DND-41 (cell line): ENCODE measurements around the gene EML1.

ENCODE experiments used
- ATAC-seq: fragments of 200-7000 bp; cut with Tn5 transposase; 3 replicates; pipeline ENCODE4 v1.9.1; 2021; ENCODE audit warnings: low read depth; ENCODE audit not compliant: insufficient read depth
- DNase-seq: peaks from one replicate; pipeline ENCODE4 v3.0.0-alpha.2; 2020
- H2AFZ ChIP-seq: 2 replicates; pipeline ENCODE4 v1.6.0; 2012; ENCODE audit warnings: low read depth, low read length
- H3K27ac ChIP-seq: 2 replicates; pipeline ENCODE4 v1.5.1; 2012; ENCODE audit warnings: low read length, inconsistent platforms
- H3K27me3 ChIP-seq: fragments of 200-600 bp; sonication (generic); 2 replicates; pipeline ENCODE4 v1.6.0; 2012; ENCODE audit warnings: low read length, mild to moderate bottlenecking, inconsistent platforms; ENCODE audit not compliant: insufficient read depth, poor library complexity
- H3K36me3 ChIP-seq: 2 replicates; pipeline ENCODE4 v1.5.1; 2012; ENCODE audit warnings: low read length, inconsistent platforms; ENCODE audit not compliant: insufficient read depth
- H3K4me1 ChIP-seq: 2 replicates; pipeline ENCODE4 v1.5.1; 2012; ENCODE audit warnings: mild to moderate bottlenecking, low read length; ENCODE audit not compliant: insufficient read depth
- H3K4me2 ChIP-seq: 2 replicates; pipeline ENCODE4 v1.6.0; 2012; ENCODE audit warnings: mild to moderate bottlenecking, moderate library complexity, low read length, inconsistent platforms; ENCODE audit not compliant: insufficient read depth
- H3K4me3 ChIP-seq, 2 experiments: fragments of 200-600 bp in 1 of 2; shearing (Covaris generic) in 1 of 2; 2 replicates each; pipeline ENCODE4 v1.5.1; 2012 to 2016; ENCODE audit warnings: inconsistent platforms in 2 of 2, low read length in 2 of 2, mild to moderate bottlenecking in 2 of 2, low read depth in 1 of 2, moderate library complexity in 1 of 2
- H3K79me2 ChIP-seq: 2 replicates; pipeline ENCODE4 v1.6.0; 2012; ENCODE audit warnings: low read length, inconsistent platforms; ENCODE audit not compliant: insufficient read depth
- H3K9ac ChIP-seq: 2 replicates; pipeline ENCODE4 v1.6.0; 2012; ENCODE audit warnings: low read depth, mild to moderate bottlenecking, inconsistent platforms, low read length, moderate library complexity
- H3K9me3 ChIP-seq: 2 replicates; pipeline ENCODE4 v1.5.1; 2012; ENCODE audit warnings: low read length, moderate library complexity, mild to moderate bottlenecking, inconsistent platforms; ENCODE audit not compliant: insufficient read depth, severe bottlenecking
- H4K20me1 ChIP-seq: 2 replicates; pipeline ENCODE4 v1.6.0; 2012; ENCODE audit warnings: low read length; ENCODE audit not compliant: insufficient read depth
- EZH2 ChIP-seq: IDR thresholded peaks from 3 replicates; pipeline ENCODE4 v1.6.1; 2012; ENCODE audit warnings: borderline replicate concordance, low read depth, mild to moderate bottlenecking, moderate library complexity, low read length, inconsistent platforms; ENCODE audit not compliant: severe bottlenecking
- TF ChIP-seq, protein P1 (sequence below): IDR thresholded peaks from 2 replicates; pipeline ENCODE4 v1.5.1; 2012; ENCODE audit warnings: borderline replicate concordance, low read length, moderate library complexity, mild to moderate bottlenecking; ENCODE audit not compliant: poor library complexity, severe bottlenecking; ENCODE audit errors: extremely low read depth

Gene EML1

GRCh38 chr14:99888149-99888548 lies 94.9 kb downstream of the EML1 start:
- no peaks in the 10 kb centered on the region for H3K36me3 ChIP-seq
- ATAC-seq (no peak), DNase-seq (no peak)
- peaks cover 30% of the 10 kb centered on the region for H3K27me3 ChIP-seq
- no peaks in the 10 kb centered on the region for H3K4me1 ChIP-seq
- H3K4me3 ChIP-seq, result no peak overlapping the region
- no peaks in the 10 kb centered on the region for H4K20me1 ChIP-seq
- H3K9me3 ChIP-seq, result no peaks in the 10 kb centered on the region
- H2AFZ ChIP-seq, result no peak overlapping the region
- no peaks in the 10 kb centered on the region for H3K79me2 ChIP-seq
- no peak overlapping the region for H3K4me2 ChIP-seq
- H3K9ac ChIP-seq, result no peak overlapping the region
- H3K27ac ChIP-seq, result no peak overlapping the region
- TF ChIP-seq, protein P1, sequence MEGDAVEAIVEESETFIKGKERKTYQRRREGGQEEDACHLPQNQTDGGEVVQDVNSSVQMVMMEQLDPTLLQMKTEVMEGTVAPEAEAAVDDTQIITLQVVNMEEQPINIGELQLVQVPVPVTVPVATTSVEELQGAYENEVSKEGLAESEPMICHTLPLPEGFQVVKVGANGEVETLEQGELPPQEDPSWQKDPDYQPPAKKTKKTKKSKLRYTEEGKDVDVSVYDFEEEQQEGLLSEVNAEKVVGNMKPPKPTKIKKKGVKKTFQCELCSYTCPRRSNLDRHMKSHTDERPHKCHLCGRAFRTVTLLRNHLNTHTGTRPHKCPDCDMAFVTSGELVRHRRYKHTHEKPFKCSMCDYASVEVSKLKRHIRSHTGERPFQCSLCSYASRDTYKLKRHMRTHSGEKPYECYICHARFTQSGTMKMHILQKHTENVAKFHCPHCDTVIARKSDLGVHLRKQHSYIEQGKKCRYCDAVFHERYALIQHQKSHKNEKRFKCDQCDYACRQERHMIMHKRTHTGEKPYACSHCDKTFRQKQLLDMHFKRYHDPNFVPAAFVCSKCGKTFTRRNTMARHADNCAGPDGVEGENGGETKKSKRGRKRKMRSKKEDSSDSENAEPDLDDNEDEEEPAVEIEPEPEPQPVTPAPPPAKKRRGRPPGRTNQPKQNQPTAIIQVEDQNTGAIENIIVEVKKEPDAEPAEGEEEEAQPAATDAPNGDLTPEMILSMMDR, result no peak
- no peak for TF ChIP-seq EZH2

DNA sequence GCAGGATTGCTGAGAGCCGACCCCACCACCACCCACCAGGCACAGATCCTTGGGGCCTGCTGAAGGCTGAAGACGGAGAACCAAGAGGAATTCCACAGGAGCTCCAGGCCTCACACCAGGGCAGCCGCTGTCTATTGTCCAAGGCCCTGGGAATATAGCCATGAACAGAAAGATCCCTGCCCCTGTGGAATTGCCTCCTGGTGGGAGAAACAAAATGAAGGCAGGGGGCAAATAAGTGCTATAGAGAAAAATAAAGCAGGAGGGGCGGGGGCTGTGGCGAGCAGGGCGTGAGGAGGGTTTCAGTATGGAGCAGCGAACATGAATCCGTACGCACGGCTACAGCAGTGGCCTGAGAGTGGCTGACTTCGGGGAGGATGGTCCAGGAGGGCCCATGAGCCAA lies 96.1 kb downstream of the EML1 start:
- DNase-seq, result no peak
- H3K4me2 ChIP-seq, result no peak overlapping the region
- H3K4me1 ChIP-seq, result no peaks in the 10 kb centered on the region
- no peak overlapping the region for H3K9ac ChIP-seq
- H3K27me3 ChIP-seq, result peaks cover 31% of the 10 kb centered on the region
- no peaks in the 10 kb centered on the region for H3K79me2 ChIP-seq
- H3K4me3 ChIP-seq, result no peak overlapping the region
- TF ChIP-seq, protein P1, result no peak
- no peak for TF ChIP-seq EZH2
- H3K36me3 ChIP-seq, result no peaks in the 10 kb centered on the region
- H3K27ac ChIP-seq, result no peak overlapping the region
- H4K20me1 ChIP-seq, result no peaks in the 10 kb centered on the region
- ATAC-seq, result no peak
- no peak overlapping the region for H2AFZ ChIP-seq
- H3K9me3 ChIP-seq, result no peaks in the 10 kb centered on the region

DNA sequence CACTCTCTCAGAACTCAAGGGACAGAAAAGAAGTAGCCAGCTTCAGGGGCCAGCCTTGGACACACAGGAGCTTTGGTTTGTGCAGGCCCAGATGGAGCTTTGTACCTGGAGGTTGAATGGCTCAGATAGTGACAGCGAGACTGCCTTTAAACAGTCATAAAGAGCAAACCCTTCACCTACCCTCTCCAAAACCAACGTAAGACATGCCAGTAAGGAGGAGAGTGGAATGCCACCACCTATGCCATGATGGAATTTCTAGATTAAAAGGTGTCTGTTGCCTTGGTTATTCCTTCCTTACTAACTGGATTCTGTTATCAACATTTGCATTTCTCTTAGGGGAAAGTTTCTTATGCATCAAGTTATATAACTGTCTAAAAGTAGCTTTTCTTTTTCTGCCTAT lies 98.1 kb downstream of the EML1 start:
- H3K4me1 ChIP-seq, result no peaks in the 10 kb centered on the region
- no peak for ATAC-seq
- no peaks in the 10 kb centered on the region for H3K79me2 ChIP-seq
- H3K4me2 ChIP-seq, result no peak overlapping the region
- no peaks in the 10 kb centered on the region for H4K20me1 ChIP-seq
- H2AFZ ChIP-seq, result no peak overlapping the region
- no peaks in the 10 kb centered on the region for H3K9me3 ChIP-seq
- peaks cover 35% of the 10 kb centered on the region for H3K27me3 ChIP-seq
- TF ChIP-seq, protein P1, result no peak
- H3K27ac ChIP-seq, result no peak overlapping the region
- no peak overlapping the region for H3K4me3 ChIP-seq
- H3K9ac ChIP-seq, result no peak overlapping the region
- H3K36me3 ChIP-seq, result no peaks in the 10 kb centered on the region
- no peak for DNase-seq

GRCh38 chr14:99891900-99892299 lies 98.7 kb downstream of the EML1 start:
- no peaks in the 10 kb centered on the region for H4K20me1 ChIP-seq
- no peak for DNase-seq
- H3K9ac ChIP-seq, result no peak overlapping the region
- no peak overlapping the region for H3K4me2 ChIP-seq
- no peaks in the 10 kb centered on the region for H3K36me3 ChIP-seq
- peaks cover 32% of the 10 kb centered on the region for H3K27me3 ChIP-seq
- no peak for ATAC-seq
- H3K4me3 ChIP-seq, result no peak overlapping the region
- H3K4me1 ChIP-seq, result no peaks in the 10 kb centered on the region
- no peak overlapping the region for H3K27ac ChIP-seq
- H3K9me3 ChIP-seq, result no peaks in the 10 kb centered on the region
- TF ChIP-seq, protein P1, result no peak
- H2AFZ ChIP-seq, result no peak overlapping the region
- no peaks in the 10 kb centered on the region for H3K79me2 ChIP-seq
